NCI-H510A treated with DMSO at 0.1 percent for 48 hours (cell line): ENCODE results near the gene DDX55.
"Not testable (repeated sequence)": the region's sequence is repeated elsewhere in the genome, so short reads cannot be mapped to it uniquely, and the experiment has no call there.

Experiments
- DNase-seq: peaks from one replicate; lab custom pipeline; 2025; lab: John Stamatoyannopoulos, UW

The DDX55 gene

GRCh38 chr12:123601602-123602489 lies at the start of gene DDX55:
TSS of gene DDX55 (plus strand) at chr12:123602099. CDS start at chr12:123602149, 50 bp downstream.
- DNase-seq: peak; percentile 73

GRCh38 chr12:123554136-123554535 lies 47.8 kb upstream of the DDX55 start:
- not testable (repeated sequence) for DNase-seq

- not testable (repeated sequence) for DNase-seq
Measured at GRCh38 chr12:123554843-123555242, 47.1 kb upstream of the DDX55 start.

- DNase-seq: not testable (repeated sequence)
Measured at GRCh38 chr12:123558487-123558886, 43.4 kb upstream of the DDX55 start.

GRCh38 chr12:123559468-123559867 lies 42.4 kb upstream of the DDX55 start:
- no peak for DNase-seq

GRCh38 chr12:123571343-123571813 lies 30.5 kb upstream of the DDX55 start:
- DNase-seq: no peak

- no peak for DNase-seq
Measured at GRCh38 chr12:123572391-123572790, 29.5 kb upstream of the DDX55 start.

GRCh38 chr12:123573870-123574269 lies 28.0 kb upstream of the DDX55 start:
- DNase-seq: no peak

- DNase-seq: no peak
Measured at GRCh38 chr12:123576611-123577010, 25.3 kb upstream of the DDX55 start.

GRCh38 chr12:123578243-123578642 lies 23.7 kb upstream of the DDX55 start:
- DNase-seq: no peak

GRCh38 chr12:123578829-123579228 lies 23.1 kb upstream of the DDX55 start:
- not testable (repeated sequence) for DNase-seq

GRCh38 chr12:123580772-123581171 lies 21.1 kb upstream of the DDX55 start:
- DNase-seq: no peak

- DNase-seq: no peak
Measured at GRCh38 chr12:123591702-123592481, 10.0 kb upstream of the DDX55 start.

- DNase-seq: no peak
Measured at GRCh38 chr12:123595729-123596128, 6.2 kb upstream of the DDX55 start.

- no peak for DNase-seq
Measured at GRCh38 chr12:123597100-123597499, 4.8 kb upstream of the DDX55 start.

GRCh38 chr12:123598522-123598921 lies 3.4 kb upstream of the DDX55 start:
- no peak for DNase-seq

- DNase-seq: no peak
Measured at GRCh38 chr12:123599310-123599709, 2.6 kb upstream of the DDX55 start.

GRCh38 chr12:123599721-123600120 lies 2.2 kb upstream of the DDX55 start:
- no peak for DNase-seq

- no peak for DNase-seq
Measured at GRCh38 chr12:123602651-123603195, 824 bp downstream of the DDX55 start.

- not testable (repeated sequence) for DNase-seq
Measured at GRCh38 chr12:123603495-123603894, 1.6 kb downstream of the DDX55 start.

GRCh38 chr12:123607756-123608155 lies 5.9 kb downstream of the DDX55 start:
- DNase-seq: no peak

- no peak for DNase-seq
Measured at GRCh38 chr12:123608182-123608581, 6.3 kb downstream of the DDX55 start.

GRCh38 chr12:123614110-123614509 lies 12.2 kb downstream of the DDX55 start:
- DNase-seq: no peak
